Spleen (tissue), 11 donors: ENCODE data around the gene MED10. TPM values are rescaled to one million over a fixed set of nuclear protein-coding genes. Genes with fewer than 3 reads are reported as not detected.

ENCODE experiments used
- DNase-seq: peaks from one replicate; pipeline ENCODE4 v3.0.0-alpha.2; 2020
- H3K27ac ChIP-seq, 8 donors: fragments of 200-600 bp; sonication (generic) in 7 of 8; 1 replicate in 4 of 8; 2 replicates in 4 of 8; pipeline versions ENCODE4 v1.5.0 to v1.8.0; 2016 to 2021; ENCODE audit warnings: inconsistent platforms in 4 of 8, mild to moderate bottlenecking in 4 of 8, moderate library complexity in 1 of 8
- H3K27me3 ChIP-seq, 7 donors: fragments of 200-600 bp; sonication (generic) in 6 of 7; replicated peaks in 1 of 7; 1 replicate in 4 of 7; 2 replicates in 3 of 7; pipeline versions ENCODE4 v1.5.0 to v1.8.0; 2016 to 2021; ENCODE audit warnings: inconsistent platforms in 3 of 7, mild to moderate bottlenecking in 1 of 7
- H3K36me3 ChIP-seq, 6 donors: fragments of 200-600 bp; sonication (generic) in 5 of 6; 1 replicate in 4 of 6; 2 replicates in 2 of 6; pipeline versions ENCODE4 v1.5.0 to v1.8.0; 2016 to 2021; ENCODE audit warnings: inconsistent platforms in 2 of 6
- H3K4me1 ChIP-seq, 6 donors: fragments of 200-600 bp; sonication (generic) in 5 of 6; 1 replicate in 3 of 6; 2 replicates in 3 of 6; pipeline versions ENCODE4 v1.5.0 to v1.8.0; 2016 to 2021; ENCODE audit warnings: inconsistent platforms in 3 of 6
- H3K4me3 ChIP-seq, 8 donors: fragments of 200-600 bp; sonication (generic) in 7 of 8; 1 replicate in 4 of 8; 2 replicates in 4 of 8; pipeline versions ENCODE4 v1.5.0 to v1.8.0; 2016 to 2021; ENCODE audit warnings: inconsistent platforms in 4 of 8, mild to moderate bottlenecking in 4 of 8, moderate library complexity in 2 of 8
- H3K9me3 ChIP-seq, 8 donors: fragments of 200-600 bp; sonication (generic) in 7 of 8; 1 replicate in 4 of 8; 2 replicates in 4 of 8; pipeline versions ENCODE4 v1.5.0 to v1.8.0; 2016 to 2021; ENCODE audit warnings: inconsistent platforms in 4 of 8
- CTCF ChIP-seq, 11 experiments: fragments of 200-600 bp in 7 of 11; fragments of 450-650 bp in 4 of 11; sonication (generic) in 4 of 11; IDR thresholded peaks in 8 of 11; conservative IDR thresholded peaks in 3 of 11; 1 replicate in 7 of 11; 2 replicates in 4 of 11; pipeline versions ENCODE4 v1.4.0 to v1.8.0; 2016 to 2021; ENCODE audit warnings: antibody characterized with exemption in 11 of 11, inconsistent platforms in 4 of 11, mild to moderate bottlenecking in 1 of 11
- POLR2A ChIP-seq, 3 donors: fragments of 450-650 bp; IDR thresholded peaks; one replicate each; pipeline ENCODE4 v1.5.1; 2017; ENCODE audit warnings: antibody characterized with exemption in 3 of 3, mild to moderate bottlenecking in 1 of 3
- POLR2AphosphoS5 ChIP-seq, 3 donors: sonication (generic); formaldehyde crosslinking; IDR thresholded peaks; one replicate each; pipeline ENCODE4 v1.5.1; 2017; ENCODE audit warnings: antibody characterized with exemption in 3 of 3
- WGBS, 5 donors: extraction: QIAGEN DNeasy Blood & Tissue Kit in 3 of 5; methylation state at CpG; one replicate each; pipeline versions ENCODE4 v1.1.5 to v1.1.7; 2013 to 2018; 5-methylcytosine and 5-hydroxymethylcytosine counted together
- intact Hi-C: fragments of 100-400 bp; cut with DNase I; formaldehyde crosslinking; loops from one replicate; pipeline ENCODE4 v1.15.0; 2023; ENCODE audit warnings: low total_unique reads
- polyA plus RNA-seq, 3 donors: library from polyadenylated mRNA; stranded (reverse); fragments of 200-250 nt; gene quantifications; one replicate each; pipeline ENCODE4 v1.2.1, GENCODE V29; 2013
- total RNA-seq, 7 donors: library from RNA; depleted of rRNA in 3 of 7; stranded (reverse); fragments of >200 nt in 3 of 7; fragmentation: NEBNext Ultra II Directional in 4 of 7; extraction: Animal tissue kit (Norgen Biotek cat#: 25700) in 4 of 7; gene quantifications; one replicate each; pipeline versions ENCODE4 v1.1.0 to v1.2.1, GENCODE V29; 2016 to 2021
- donor health status: healthy with polysubstance abuse.
- donor health status: DM: no; HTN: no; CAD: no; lungs with moderate emphysema.
- donor health status: DM: no; HTN: no; CAD: no.
- donor health status: Bipolar disorder and iron deficiency.
- donor health status: healthy.
- donor health status: DM: no; HTN: no; CAD: no.
- donor health status: DM: yes; HTN: yes; CAD: no.

Gene MED10
- total and polyA plus RNA-seq, 10 donors, result 31.9 to 50.4 (median 43.6) TPM

- Histone ChIP-seq H3K4me3 (no peak overlapping the region), H3K4me1 (no peaks in the 10 kb centered on the region), H3K27ac (no peak overlapping the region), H3K36me3 (no peaks in the 10 kb centered on the region), H3K27me3 (peaks cover 0 to 28% (median 0%) of the 10 kb centered on the region in 7 donors), H3K9me3 (no peaks in the 10 kb centered on the region)
- no peak for DNase-seq
- WGBS, 5 donors, result 90 to 93% (median 93%) methylated on average over 11 of the region's 11 CpGs
- intact Hi-C loops, result no loop called here
- TF ChIP-seq CTCF (IDR thresholded peaks at IDR 0.05 in 8 of 11, conservative IDR thresholded peaks at IDR 0.05 in 3 of 11) (no peak), POLR2A (IDR thresholded peaks at IDR 0.05) (no peak)
Observed at GRCh38 chr5:6396836-6397535, 18.6 kb upstream of the MED10 start.

GRCh38 chr5:6396043-6396442 lies 17.7 kb upstream of the MED10 start:
- intact Hi-C loops, result no loop called here
- no peak for TF ChIP-seq POLR2A (IDR thresholded peaks at IDR 0.05)
- no peak for TF ChIP-seq POLR2AphosphoS5 (IDR thresholded peaks at IDR 0.05)
- no peak for TF ChIP-seq CTCF (IDR thresholded peaks at IDR 0.05 in 8 of 11, conservative IDR thresholded peaks at IDR 0.05 in 3 of 11)
- Histone ChIP-seq H3K4me3 (no peak overlapping the region), H3K9me3 (peaks cover 0 to 2% (median 0%) of the 10 kb centered on the region in 8 donors), H3K36me3 (no peaks in the 10 kb centered on the region), H3K27me3 (peaks cover 0 to 34% (median 0%) of the 10 kb centered on the region in 7 donors), H3K4me1 (no peaks in the 10 kb centered on the region), H3K27ac (no peak overlapping the region)
- 85 to 91% (median 89%) methylated on average over 8 of the region's 8 CpGs for WGBS, 5 donors
- DNase-seq, result no peak

- intact Hi-C loops, result no loop called here
Observed at GRCh38 chr5:6395621-6396020, 17.3 kb upstream of the MED10 start.

More at GRCh38 chr5:6395621-6396020, 17.3 kb upstream of the MED10 start:
- Histone ChIP-seq H3K4me1 (no peaks in the 10 kb centered on the region), H3K27ac (no peak overlapping the region), H3K27me3 (peaks cover 0 to 34% (median 0%) of the 10 kb centered on the region in 7 donors), H3K4me3 (no peak overlapping the region), H3K36me3 (no peaks in the 10 kb centered on the region), H3K9me3 (peaks cover 0 to 5% (median 0%) of the 10 kb centered on the region in 8 donors)
- WGBS, 5 donors, result 85 to 97% (median 87%) methylated on average over 3 of the region's 3 CpGs
- DNase-seq, result no peak
- no peak for TF ChIP-seq POLR2A (IDR thresholded peaks at IDR 0.05)
- no peak for TF ChIP-seq CTCF (IDR thresholded peaks at IDR 0.05 in 8 of 11, conservative IDR thresholded peaks at IDR 0.05 in 3 of 11)
- TF ChIP-seq POLR2AphosphoS5 (IDR thresholded peaks at IDR 0.05), result no peak
